Type B pancreatic cell (in vitro differentiated cells): ENCODE data around the gene NUCB1. TPM values are rescaled to one million over a fixed set of nuclear protein-coding genes. Genes with fewer than 3 reads are reported as not detected.

Source experiments
- DNase-seq: peaks from one replicate; pipeline ENCODE4 v3.0.0; 2021; ENCODE audit warnings: mixed read lengths; ENCODE audit not compliant: unreplicated experiment; ENCODE audit errors: extremely low spot score
- H3K27ac Mint-ChIP-seq: 2 replicates; pipeline ENCODE4 v1.8.0; 2021; ENCODE audit warnings: mild to moderate bottlenecking, mixed read lengths
- H3K27me3 Mint-ChIP-seq: 2 replicates; pipeline ENCODE4 v1.8.0; 2021; ENCODE audit warnings: mixed read lengths
- H3K36me3 Mint-ChIP-seq: 2 replicates; pipeline ENCODE4 v1.8.0; 2021; ENCODE audit warnings: mixed read lengths
- H3K4me1 Mint-ChIP-seq: one replicate; pipeline ENCODE4 v1.8.0; 2021; ENCODE audit warnings: mixed read lengths; ENCODE audit not compliant: unreplicated experiment
- H3K4me3 Mint-ChIP-seq: 2 replicates; pipeline ENCODE4 v1.8.0; 2021; ENCODE audit warnings: mild to moderate bottlenecking, mixed read lengths
- H3K9me3 Mint-ChIP-seq: 2 replicates; pipeline ENCODE4 v1.8.0; 2021; ENCODE audit warnings: mixed read lengths
- CTCF ChIP-seq: fragments of 200-600 bp; sonication (generic); conservative IDR thresholded peaks from 2 replicates; pipeline ENCODE4 v1.5.0; 2021; ENCODE audit warnings: antibody characterized with exemption, mild to moderate bottlenecking
- total RNA-seq: library from RNA; stranded (reverse); gene quantifications from 2 replicates; pipeline ENCODE4 v1.2.1, GENCODE V29; 2021; ENCODE audit warnings: low replicate concordance

Gene NUCB1
- total RNA-seq, 1 donor from 2014 or later = 202 TPM

- TF ChIP-seq CTCF = no peak
- no peak overlapping the region for H3K27ac Mint-ChIP-seq
- no peaks in the 10 kb centered on the region for H3K9me3 Mint-ChIP-seq
- no peak for DNase-seq
- H3K4me1 Mint-ChIP-seq = peaks cover 6% of the 10 kb centered on the region
- peaks cover 3% of the 10 kb centered on the region for H3K36me3 Mint-ChIP-seq
- H3K4me3 Mint-ChIP-seq = no peak overlapping the region
- peaks cover 7% of the 10 kb centered on the region for H3K27me3 Mint-ChIP-seq
These were observed 34.7 kb downstream of the NUCB1 start for GRCh38 chr19:48934837-48935236.

GRCh38 chr19:48935864-48936263, 35.8 kb downstream of the NUCB1 start:
- peaks cover 3% of the 10 kb centered on the region for H3K36me3 Mint-ChIP-seq
- no peak for TF ChIP-seq CTCF
- DNase-seq = no peak
- no peak overlapping the region for H3K27ac Mint-ChIP-seq
- no peak overlapping the region for H3K4me3 Mint-ChIP-seq
- H3K9me3 Mint-ChIP-seq = no peaks in the 10 kb centered on the region
- H3K27me3 Mint-ChIP-seq = peaks cover 7% of the 10 kb centered on the region
- peaks cover 6% of the 10 kb centered on the region for H3K4me1 Mint-ChIP-seq

- peaks cover 6% of the 10 kb centered on the region for H3K4me1 Mint-ChIP-seq
- H3K9me3 Mint-ChIP-seq = no peaks in the 10 kb centered on the region
- peaks cover 5% of the 10 kb centered on the region for H3K27me3 Mint-ChIP-seq
These were observed 38.1 kb downstream of the NUCB1 start for GRCh38 chr19:48938256-48938655.

GRCh38 chr19:48940902-48941301, 40.8 kb downstream of the NUCB1 start:
- Mint-ChIP-seq H3K4me1 (no peaks in the 10 kb centered on the region), H3K36me3 (peaks cover 3% of the 10 kb centered on the region), H3K4me3 (no peak overlapping the region), H3K27me3 (no peaks in the 10 kb centered on the region), H3K27ac (no peak overlapping the region), H3K9me3 (no peaks in the 10 kb centered on the region)
- TF ChIP-seq CTCF = no peak
- no peak for DNase-seq

More at GRCh38 chr19:48938256-48938655, 38.1 kb downstream of the NUCB1 start:
- Mint-ChIP-seq H3K27ac (no peak overlapping the region), H3K36me3 (peaks cover 3% of the 10 kb centered on the region), H3K4me3 (no peak overlapping the region)
- DNase-seq = no peak
- no peak for TF ChIP-seq CTCF

- H3K27me3 Mint-ChIP-seq = no peaks in the 10 kb centered on the region
- no peak for DNase-seq
- H3K9me3 Mint-ChIP-seq = no peaks in the 10 kb centered on the region
- no peak overlapping the region for H3K27ac Mint-ChIP-seq
- no peaks in the 10 kb centered on the region for H3K36me3 Mint-ChIP-seq
- no peaks in the 10 kb centered on the region for H3K4me1 Mint-ChIP-seq
- H3K4me3 Mint-ChIP-seq = no peak overlapping the region
- TF ChIP-seq CTCF = no peak
These were observed 43.0 kb downstream of the NUCB1 start for GRCh38 chr19:48943081-48943480.

GRCh38 chr19:48945415-48945814, 45.3 kb downstream of the NUCB1 start:
- Mint-ChIP-seq H3K9me3 (no peaks in the 10 kb centered on the region), H3K36me3 (no peaks in the 10 kb centered on the region), H3K4me3 (no peak overlapping the region), H3K27me3 (no peaks in the 10 kb centered on the region), H3K27ac (no peak overlapping the region), H3K4me1 (no peaks in the 10 kb centered on the region)
- no peak for TF ChIP-seq CTCF
- DNase-seq = no peak
